ENCODE data around the gene EPS8. TPM values are rescaled to one million over a fixed set of nuclear protein-coding genes. Genes with fewer than 3 reads are reported as not detected.

EPS8 gene
- total RNA-seq, 1 experiment from 2014 or later: 7.5 TPM

DNA sequence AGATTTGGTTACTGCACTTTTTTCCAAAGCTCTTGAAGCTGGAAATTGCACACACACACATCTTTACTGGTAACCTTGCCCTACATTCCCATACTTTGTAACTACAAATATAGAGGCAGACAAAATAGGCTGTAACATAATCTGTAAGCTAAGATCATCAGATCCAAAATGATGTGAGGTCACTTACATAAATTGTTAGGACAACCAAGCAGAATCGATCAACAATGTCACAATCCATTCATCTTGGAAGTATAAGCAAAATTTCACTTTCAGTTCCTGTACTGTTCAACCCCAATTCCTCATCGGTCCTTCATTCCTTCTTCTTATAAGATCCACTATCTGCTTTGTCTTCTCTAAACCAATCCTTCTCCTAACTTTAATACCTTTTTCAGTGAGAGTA is 72.6 kb downstream of the EPS8 start:
- ChIA-PET CTCF (no interaction called here), POLR2A (no interaction called here)
- no peak for ATAC-seq

DNA sequence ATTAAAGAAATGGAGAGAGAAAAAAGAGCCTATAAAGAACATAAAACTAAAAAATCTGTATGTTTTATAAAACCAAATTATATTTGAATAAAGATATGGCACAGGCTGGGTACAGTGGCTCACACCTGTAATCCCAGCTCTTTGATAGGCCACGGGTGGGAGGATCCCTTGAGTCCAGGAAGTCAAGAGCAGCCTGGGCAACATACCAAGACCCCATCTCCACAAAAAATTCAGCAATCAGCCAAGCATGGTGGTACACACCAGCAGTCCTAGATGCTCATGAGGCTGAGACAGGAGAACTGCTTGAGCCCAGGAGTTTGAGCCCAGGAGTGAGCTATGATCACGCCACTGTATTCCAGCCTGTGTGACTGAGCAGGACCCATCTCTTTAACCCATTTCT is 74.9 kb downstream of the EPS8 start:
- CTCF ChIA-PET: no interaction called here
- H3K4me1 Mint-ChIP-seq: peaks cover 9% of the 10 kb centered on the region
- no peak overlapping the region for H3K27ac Mint-ChIP-seq
- no peaks in the 10 kb centered on the region for H3K36me3 Mint-ChIP-seq
- H3K4me3 Mint-ChIP-seq: no peak overlapping the region
- H3K9me3 Mint-ChIP-seq: no peaks in the 10 kb centered on the region
- no peaks in the 10 kb centered on the region for H3K27me3 Mint-ChIP-seq (ENCODE audit: low read depth)
- ATAC-seq: no peak
- no peak for DNase-seq (ENCODE audit: low spot score)
- POLR2A ChIA-PET: no interaction called here
- no peak for TF ChIP-seq JUN (CRISPR knock-in tag; IDR thresholded peaks at IDR 0.05)
- TF ChIP-seq RORB (CRISPR knock-in tag; IDR thresholded peaks at IDR 0.05): no peak
- no peak for TF ChIP-seq NFATC4 (CRISPR knock-in tag; IDR thresholded peaks at IDR 0.05)
- TF ChIP-seq, protein P1, sequence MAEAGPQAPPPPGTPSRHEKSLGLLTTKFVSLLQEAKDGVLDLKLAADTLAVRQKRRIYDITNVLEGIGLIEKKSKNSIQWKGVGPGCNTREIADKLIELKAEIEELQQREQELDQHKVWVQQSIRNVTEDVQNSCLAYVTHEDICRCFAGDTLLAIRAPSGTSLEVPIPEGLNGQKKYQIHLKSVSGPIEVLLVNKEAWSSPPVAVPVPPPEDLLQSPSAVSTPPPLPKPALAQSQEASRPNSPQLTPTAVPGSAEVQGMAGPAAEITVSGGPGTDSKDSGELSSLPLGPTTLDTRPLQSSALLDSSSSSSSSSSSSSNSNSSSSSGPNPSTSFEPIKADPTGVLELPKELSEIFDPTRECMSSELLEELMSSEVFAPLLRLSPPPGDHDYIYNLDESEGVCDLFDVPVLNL (CRISPR knock-in tag; IDR thresholded peaks at IDR 0.05; ENCODE audit: borderline replicate concordance, low read depth): no peak
- TF ChIP-seq, protein P2, sequence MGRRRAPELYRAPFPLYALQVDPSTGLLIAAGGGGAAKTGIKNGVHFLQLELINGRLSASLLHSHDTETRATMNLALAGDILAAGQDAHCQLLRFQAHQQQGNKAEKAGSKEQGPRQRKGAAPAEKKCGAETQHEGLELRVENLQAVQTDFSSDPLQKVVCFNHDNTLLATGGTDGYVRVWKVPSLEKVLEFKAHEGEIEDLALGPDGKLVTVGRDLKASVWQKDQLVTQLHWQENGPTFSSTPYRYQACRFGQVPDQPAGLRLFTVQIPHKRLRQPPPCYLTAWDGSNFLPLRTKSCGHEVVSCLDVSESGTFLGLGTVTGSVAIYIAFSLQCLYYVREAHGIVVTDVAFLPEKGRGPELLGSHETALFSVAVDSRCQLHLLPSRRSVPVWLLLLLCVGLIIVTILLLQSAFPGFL (CRISPR knock-in tag; IDR thresholded peaks at IDR 0.05; ENCODE audit: borderline replicate concordance): no peak
- TF ChIP-seq ESRRA (CRISPR knock-in tag; IDR thresholded peaks at IDR 0.05; ENCODE audit: borderline replicate concordance): no peak
- peak; percentile 16; the same call in 1 of the 2 replicates for TF ChIP-seq ZNF121 (CRISPR knock-in tag; IDR thresholded peaks at IDR 0.05)

More for the DNA sequence above, 72.6 kb downstream of the EPS8 start:
- H3K4me1 Mint-ChIP-seq: no peaks in the 10 kb centered on the region
- TF ChIP-seq ETV6 (CRISPR knock-in tag; IDR thresholded peaks at IDR 0.05) (no peak), ZNF671 (CRISPR knock-in tag; IDR thresholded peaks at IDR 0.05) (no peak), ZBTB21 (CRISPR knock-in tag; IDR thresholded peaks at IDR 0.05; ENCODE audit: borderline replicate concordance) (no peak), HMGA2 (CRISPR knock-in tag; IDR thresholded peaks at IDR 0.05) (no peak), ZNF121 (CRISPR knock-in tag; IDR thresholded peaks at IDR 0.05) (no peak)
- no peaks in the 10 kb centered on the region for H3K36me3 Mint-ChIP-seq
- DNase-seq (ENCODE audit: low spot score): no peak
- no peak overlapping the region for H3K4me3 Mint-ChIP-seq
- no peak overlapping the region for H3K27ac Mint-ChIP-seq
- no peaks in the 10 kb centered on the region for H3K27me3 Mint-ChIP-seq (ENCODE audit: low read depth)
- no peaks in the 10 kb centered on the region for H3K9me3 Mint-ChIP-seq

DNA sequence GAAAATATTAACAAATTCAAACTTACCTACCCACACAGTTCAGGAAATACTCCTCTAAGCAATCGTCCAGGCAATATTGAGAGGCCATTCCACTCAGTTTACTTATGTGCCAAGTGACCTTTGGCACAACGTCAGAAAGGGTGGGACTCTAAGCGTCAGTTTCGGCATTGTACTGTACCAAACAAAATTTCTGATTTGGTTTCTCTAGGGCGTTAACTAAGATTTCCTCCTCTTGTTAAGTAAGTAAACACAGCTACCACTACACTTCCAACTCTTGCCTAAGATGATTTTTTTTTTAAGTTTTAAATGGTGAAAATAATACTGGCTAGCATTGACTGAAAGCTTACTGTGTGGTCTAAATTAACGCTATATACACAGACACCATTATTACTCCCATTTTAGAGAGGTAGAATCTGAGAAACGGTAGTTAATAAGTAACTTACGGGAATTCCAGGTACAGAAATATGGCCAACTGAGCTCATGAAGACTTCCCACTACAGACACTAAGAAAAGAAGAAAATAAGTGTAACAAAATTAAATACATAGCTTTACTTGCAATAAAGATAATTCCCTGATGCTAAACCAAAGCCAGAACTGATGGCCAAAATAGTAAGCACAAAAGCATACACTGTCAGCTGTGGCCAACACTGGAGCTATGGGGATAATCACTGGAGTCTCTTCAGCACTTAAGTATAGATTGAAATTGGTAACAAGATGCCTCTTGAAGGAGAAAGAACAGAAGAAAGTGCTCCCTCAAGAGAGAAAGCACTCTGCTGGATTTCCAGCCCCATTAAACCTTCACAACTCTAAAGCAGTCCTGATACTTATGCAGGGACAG is 76.1 kb downstream of the EPS8 start:
- POLR2A ChIA-PET: no interaction called here
- Mint-ChIP-seq H3K36me3 (no peaks in the 10 kb centered on the region), H3K27ac (no peak overlapping the region)

More for the DNA sequence above, 76.1 kb downstream of the EPS8 start:
- ATAC-seq: no peak
- no peaks in the 10 kb centered on the region for H3K27me3 Mint-ChIP-seq (ENCODE audit: low read depth)
- DNase-seq (ENCODE audit: low spot score): no peak
- TF ChIP-seq TCF7 (CRISPR knock-in tag; IDR thresholded peaks at IDR 0.05; ENCODE audit: low read depth): no peak
- TF ChIP-seq, protein P3, sequence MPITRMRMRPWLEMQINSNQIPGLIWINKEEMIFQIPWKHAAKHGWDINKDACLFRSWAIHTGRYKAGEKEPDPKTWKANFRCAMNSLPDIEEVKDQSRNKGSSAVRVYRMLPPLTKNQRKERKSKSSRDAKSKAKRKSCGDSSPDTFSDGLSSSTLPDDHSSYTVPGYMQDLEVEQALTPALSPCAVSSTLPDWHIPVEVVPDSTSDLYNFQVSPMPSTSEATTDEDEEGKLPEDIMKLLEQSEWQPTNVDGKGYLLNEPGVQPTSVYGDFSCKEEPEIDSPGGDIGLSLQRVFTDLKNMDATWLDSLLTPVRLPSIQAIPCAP (CRISPR knock-in tag; IDR thresholded peaks at IDR 0.05): no peak
- no peak for TF ChIP-seq SP1 (CRISPR knock-in tag; conservative IDR thresholded peaks at IDR 0.05)
- no peak for TF ChIP-seq CBFB (CRISPR knock-in tag; IDR thresholded peaks at IDR 0.05; ENCODE audit: low read depth)
- TF ChIP-seq, protein P4, sequence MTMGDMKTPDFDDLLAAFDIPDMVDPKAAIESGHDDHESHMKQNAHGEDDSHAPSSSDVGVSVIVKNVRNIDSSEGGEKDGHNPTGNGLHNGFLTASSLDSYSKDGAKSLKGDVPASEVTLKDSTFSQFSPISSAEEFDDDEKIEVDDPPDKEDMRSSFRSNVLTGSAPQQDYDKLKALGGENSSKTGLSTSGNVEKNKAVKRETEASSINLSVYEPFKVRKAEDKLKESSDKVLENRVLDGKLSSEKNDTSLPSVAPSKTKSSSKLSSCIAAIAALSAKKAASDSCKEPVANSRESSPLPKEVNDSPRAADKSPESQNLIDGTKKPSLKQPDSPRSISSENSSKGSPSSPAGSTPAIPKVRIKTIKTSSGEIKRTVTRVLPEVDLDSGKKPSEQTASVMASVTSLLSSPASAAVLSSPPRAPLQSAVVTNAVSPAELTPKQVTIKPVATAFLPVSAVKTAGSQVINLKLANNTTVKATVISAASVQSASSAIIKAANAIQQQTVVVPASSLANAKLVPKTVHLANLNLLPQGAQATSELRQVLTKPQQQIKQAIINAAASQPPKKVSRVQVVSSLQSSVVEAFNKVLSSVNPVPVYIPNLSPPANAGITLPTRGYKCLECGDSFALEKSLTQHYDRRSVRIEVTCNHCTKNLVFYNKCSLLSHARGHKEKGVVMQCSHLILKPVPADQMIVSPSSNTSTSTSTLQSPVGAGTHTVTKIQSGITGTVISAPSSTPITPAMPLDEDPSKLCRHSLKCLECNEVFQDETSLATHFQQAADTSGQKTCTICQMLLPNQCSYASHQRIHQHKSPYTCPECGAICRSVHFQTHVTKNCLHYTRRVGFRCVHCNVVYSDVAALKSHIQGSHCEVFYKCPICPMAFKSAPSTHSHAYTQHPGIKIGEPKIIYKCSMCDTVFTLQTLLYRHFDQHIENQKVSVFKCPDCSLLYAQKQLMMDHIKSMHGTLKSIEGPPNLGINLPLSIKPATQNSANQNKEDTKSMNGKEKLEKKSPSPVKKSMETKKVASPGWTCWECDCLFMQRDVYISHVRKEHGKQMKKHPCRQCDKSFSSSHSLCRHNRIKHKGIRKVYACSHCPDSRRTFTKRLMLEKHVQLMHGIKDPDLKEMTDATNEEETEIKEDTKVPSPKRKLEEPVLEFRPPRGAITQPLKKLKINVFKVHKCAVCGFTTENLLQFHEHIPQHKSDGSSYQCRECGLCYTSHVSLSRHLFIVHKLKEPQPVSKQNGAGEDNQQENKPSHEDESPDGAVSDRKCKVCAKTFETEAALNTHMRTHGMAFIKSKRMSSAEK (CRISPR knock-in tag; IDR thresholded peaks at IDR 0.05; ENCODE audit: borderline replicate concordance): no peak
- TF ChIP-seq OVOL2 (CRISPR knock-in tag; IDR thresholded peaks at IDR 0.05; ENCODE audit: borderline replicate concordance): no peak
- CTCF ChIA-PET: no interaction called here
- H3K4me1 Mint-ChIP-seq: peaks cover 15% of the 10 kb centered on the region
- H3K9me3 Mint-ChIP-seq: no peaks in the 10 kb centered on the region
- H3K4me3 Mint-ChIP-seq: no peak overlapping the region
